Small intestine (tissue), 7 donors: ENCODE results near the gene CHI3L1. TPM values are rescaled to one million over a fixed set of nuclear protein-coding genes. Genes with fewer than 3 reads are reported as not detected.

ENCODE experiments used
- DNase-seq, 2 donors: peaks; one replicate each; pipeline versions ENCODE4 v3.0.0 to v3.0.0-alpha.2; 2013
- FAIRE-seq: peaks from 2 replicates; lab custom pipeline; 2012; peaks lifted over from hg19 to GRCh38; lab: Jason Lieb, UNC
- H3K27ac ChIP-seq, 3 donors: one replicate each; pipeline ENCODE4 v1.5.1; 2013; ENCODE audit warnings: low read length in 2 of 3, mild to moderate bottlenecking in 2 of 3, control low read depth in 1 of 3, inconsistent platforms in 1 of 3, low read depth in 1 of 3, moderate library complexity in 1 of 3
- H3K27me3 ChIP-seq, 3 donors: one replicate each; pipeline ENCODE4 v1.6.1; 2013; ENCODE audit warnings: low read length in 3 of 3, inconsistent platforms in 1 of 3; ENCODE audit not compliant: control insufficient read depth in 3 of 3, insufficient read depth in 3 of 3
- H3K36me3 ChIP-seq, 3 donors: one replicate each; pipeline ENCODE4 v1.6.1; 2013; ENCODE audit warnings: low read length in 3 of 3, inconsistent platforms in 1 of 3, low read depth in 1 of 3, mild to moderate bottlenecking in 1 of 3, moderate library complexity in 1 of 3; ENCODE audit not compliant: control insufficient read depth in 3 of 3, insufficient read depth in 2 of 3
- H3K4me1 ChIP-seq, 3 donors: one replicate each; pipeline ENCODE4 v1.6.1; 2013; ENCODE audit warnings: low read length in 2 of 3, inconsistent platforms in 1 of 3, low read depth in 1 of 3, mild to moderate bottlenecking in 1 of 3, moderate library complexity in 1 of 3; ENCODE audit not compliant: control insufficient read depth in 3 of 3, insufficient read depth in 2 of 3
- H3K4me3 ChIP-seq, 3 donors: one replicate each; pipeline ENCODE4 v1.5.1; 2013; ENCODE audit warnings: low read length in 3 of 3, control low read depth in 1 of 3, inconsistent platforms in 1 of 3, low read depth in 1 of 3, mild to moderate bottlenecking in 1 of 3, moderate library complexity in 1 of 3
- H3K9me3 ChIP-seq, 2 donors: one replicate each; pipeline ENCODE4 v1.6.1; 2013; ENCODE audit warnings: low read depth in 1 of 2, low read length in 1 of 2; ENCODE audit not compliant: control insufficient read depth in 2 of 2, insufficient read depth in 1 of 2
- WGBS, 3 donors: extraction: QIAGEN DNeasy Blood & Tissue Kit; methylation state at CpG; one replicate each; pipeline ENCODE4 v1.1.7; 2013; 5-methylcytosine and 5-hydroxymethylcytosine counted together
- polyA plus RNA-seq, 4 donors: library from polyadenylated mRNA; stranded (reverse) in 3 of 4; unstranded in 1 of 4; fragments of 200-250 nt in 3 of 4; fragments of 120-200 nt in 1 of 4; gene quantifications; one replicate each; pipeline versions ENCODE4 v1.2.1 to v1.2.3, GENCODE V29; 2013
- donor health status: healthy with polysubstance abuse.
- donor health status: control.
- donor health status: control.
- donor health status: Bipolar disorder and iron deficiency.
- donor health status: healthy.

Gene CHI3L1
- polyA plus RNA-seq, 4 donors = 0.16 to 1.6 (median 0.90) TPM

GRCh38 chr1:203171341-203172183, 14.9 kb downstream of the CHI3L1 start:
- Histone ChIP-seq H3K36me3 (no peaks in the 10 kb centered on the region), H3K27me3 (peaks cover 0 to 2% (median 0%) of the 10 kb centered on the region in 3 donors), H3K9me3 (no peaks in the 10 kb centered on the region), H3K4me3 (no peak overlapping the region), H3K27ac (no peak overlapping the region), H3K4me1 (peaks cover 0 to 5% (median 0%) of the 10 kb centered on the region in 3 donors)
- 89 to 93% (median 90%) methylated on average over 22 of the region's 22 CpGs for WGBS, 3 donors
- no peak for FAIRE-seq
- DNase-seq = no peak

DNA sequence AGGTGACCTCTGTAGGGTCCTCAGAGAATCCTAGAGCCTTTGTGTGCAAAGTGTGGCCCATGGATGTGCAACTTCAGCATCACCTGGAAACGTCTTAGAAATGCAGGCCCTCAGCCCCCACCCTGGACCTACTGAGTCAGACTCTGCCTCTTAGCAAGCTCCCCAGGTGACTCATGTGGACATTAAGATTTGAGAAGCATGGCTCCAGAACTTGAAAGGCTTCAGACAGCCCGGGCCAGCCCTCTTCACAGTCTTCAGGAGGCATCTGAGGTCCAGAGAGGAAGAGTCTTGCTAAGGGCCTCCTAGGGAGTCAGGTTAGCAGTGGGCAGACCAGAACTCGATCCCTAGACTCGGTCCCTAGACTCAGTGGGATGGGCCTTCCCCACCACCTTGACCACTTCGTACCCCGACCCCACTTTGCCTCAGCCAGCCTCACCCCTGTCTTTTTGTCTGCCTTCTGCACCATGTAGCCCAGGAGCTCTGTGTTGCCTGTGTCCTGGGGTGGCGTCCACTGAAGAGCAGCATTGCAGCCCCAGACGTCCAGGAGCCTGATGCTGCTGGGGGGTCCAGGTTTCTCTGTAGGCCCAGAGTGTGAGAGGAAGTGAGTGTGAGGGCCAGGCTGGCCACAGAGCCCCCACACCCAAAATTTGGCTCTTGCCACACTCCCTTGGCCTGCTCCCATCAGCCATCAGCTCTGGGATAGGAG, 15.7 kb downstream of the CHI3L1 start:
- Histone ChIP-seq H3K4me3 (no peak overlapping the region), H3K36me3 (no peaks in the 10 kb centered on the region), H3K27me3 (peaks cover 0 to 2% (median 0%) of the 10 kb centered on the region in 3 donors), H3K4me1 (peaks cover 0 to 6% (median 0%) of the 10 kb centered on the region in 3 donors), H3K27ac (no peak overlapping the region), H3K9me3 (no peaks in the 10 kb centered on the region)
- DNase-seq = no peak
- no peak for FAIRE-seq
- WGBS, 3 donors = 59 to 78% (median 68%) methylated on average over 8 of the region's 8 CpGs

DNA sequence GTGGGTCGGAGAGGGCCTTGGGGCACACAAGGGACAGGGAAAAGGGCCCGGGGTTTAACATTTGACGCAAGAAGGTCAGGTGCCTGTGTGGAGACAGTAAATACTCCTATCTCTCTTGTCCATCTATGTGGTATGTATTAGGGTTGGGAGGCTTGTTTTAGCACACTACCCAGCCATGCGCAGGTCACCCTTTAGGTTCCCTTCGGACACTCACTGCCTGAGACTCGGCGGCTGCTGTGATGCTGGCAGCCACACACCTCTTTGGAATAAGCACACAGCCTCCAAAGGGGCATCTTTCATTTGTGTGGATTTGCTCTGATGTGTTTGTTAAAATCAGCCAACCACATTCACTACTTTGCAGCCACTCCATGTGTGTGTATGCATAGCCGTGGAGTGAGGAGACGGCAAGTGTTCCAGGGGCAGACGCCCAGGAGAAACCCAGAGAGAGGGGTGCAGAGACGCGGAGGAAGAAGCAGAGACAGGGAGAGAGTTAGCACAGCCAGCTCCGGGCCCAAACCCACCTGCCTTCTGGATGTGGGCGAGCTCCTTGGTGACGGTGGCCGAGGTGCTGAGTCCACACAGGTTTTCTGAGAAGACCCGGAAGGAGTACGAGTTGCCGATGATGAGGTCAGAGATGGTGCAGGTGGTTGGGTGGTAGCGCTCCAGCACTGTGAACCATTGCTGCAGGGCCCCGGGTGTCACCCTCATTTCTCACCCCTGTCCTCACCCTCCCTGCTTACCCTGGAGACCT, 16.6 kb downstream of the CHI3L1 start:
- H3K4me3 ChIP-seq = no peak overlapping the region
- no peak for FAIRE-seq
- no peak for DNase-seq
- peaks cover 0 to 6% (median 0%) of the 10 kb centered on the region in 3 donors for H3K4me1 ChIP-seq
- H3K27me3 ChIP-seq = peaks cover 0 to 2% (median 0%) of the 10 kb centered on the region in 3 donors
- H3K36me3 ChIP-seq = no peaks in the 10 kb centered on the region
- WGBS, 3 donors = 83 to 87% (median 86%) methylated on average over 21 of the region's 21 CpGs
- no peak overlapping the region for H3K27ac ChIP-seq
- H3K9me3 ChIP-seq = no peaks in the 10 kb centered on the region

- 79 to 91% (median 91%) methylated on average over 9 of the region's 9 CpGs for WGBS, 3 donors
- no peaks in the 10 kb centered on the region for H3K9me3 ChIP-seq
- no peak overlapping the region for H3K27ac ChIP-seq
- FAIRE-seq (no peak), DNase-seq (no peak)
- no peaks in the 10 kb centered on the region for H3K36me3 ChIP-seq
- no peak overlapping the region for H3K4me3 ChIP-seq
- H3K4me1 ChIP-seq = peaks cover 0 to 6% (median 0%) of the 10 kb centered on the region in 3 donors
- H3K27me3 ChIP-seq = peaks cover 0 to 2% (median 0%) of the 10 kb centered on the region in 3 donors
Observed at GRCh38 chr1:203168991-203169390, 17.5 kb downstream of the CHI3L1 start.

GRCh38 chr1:203168256-203168786, 18.2 kb downstream of the CHI3L1 start:
- DNase-seq (no peak), FAIRE-seq (no peak)
- no peak overlapping the region for H3K4me3 ChIP-seq
- H3K27me3 ChIP-seq = no peaks in the 10 kb centered on the region
- H3K9me3 ChIP-seq = no peaks in the 10 kb centered on the region
- peaks cover 0 to 6% (median 0%) of the 10 kb centered on the region in 3 donors for H3K4me1 ChIP-seq
- H3K36me3 ChIP-seq = no peaks in the 10 kb centered on the region
- no peak overlapping the region for H3K27ac ChIP-seq
- 90 to 94% (median 93%) methylated on average over 11 to 12 of the region's 12 CpGs for WGBS, 3 donors

- 88 to 93% (median 90%) methylated on average over 5 of the region's 5 CpGs for WGBS, 3 donors
- DNase-seq (no peak), FAIRE-seq (no peak)
- Histone ChIP-seq H3K4me3 (no peak overlapping the region), H3K4me1 (peaks cover 0 to 6% (median 0%) of the 10 kb centered on the region in 3 donors), H3K9me3 (no peaks in the 10 kb centered on the region), H3K27ac (no peak overlapping the region), H3K27me3 (no peaks in the 10 kb centered on the region), H3K36me3 (no peaks in the 10 kb centered on the region)
Observed at GRCh38 chr1:203167913-203168200, 18.6 kb downstream of the CHI3L1 start.

DNA sequence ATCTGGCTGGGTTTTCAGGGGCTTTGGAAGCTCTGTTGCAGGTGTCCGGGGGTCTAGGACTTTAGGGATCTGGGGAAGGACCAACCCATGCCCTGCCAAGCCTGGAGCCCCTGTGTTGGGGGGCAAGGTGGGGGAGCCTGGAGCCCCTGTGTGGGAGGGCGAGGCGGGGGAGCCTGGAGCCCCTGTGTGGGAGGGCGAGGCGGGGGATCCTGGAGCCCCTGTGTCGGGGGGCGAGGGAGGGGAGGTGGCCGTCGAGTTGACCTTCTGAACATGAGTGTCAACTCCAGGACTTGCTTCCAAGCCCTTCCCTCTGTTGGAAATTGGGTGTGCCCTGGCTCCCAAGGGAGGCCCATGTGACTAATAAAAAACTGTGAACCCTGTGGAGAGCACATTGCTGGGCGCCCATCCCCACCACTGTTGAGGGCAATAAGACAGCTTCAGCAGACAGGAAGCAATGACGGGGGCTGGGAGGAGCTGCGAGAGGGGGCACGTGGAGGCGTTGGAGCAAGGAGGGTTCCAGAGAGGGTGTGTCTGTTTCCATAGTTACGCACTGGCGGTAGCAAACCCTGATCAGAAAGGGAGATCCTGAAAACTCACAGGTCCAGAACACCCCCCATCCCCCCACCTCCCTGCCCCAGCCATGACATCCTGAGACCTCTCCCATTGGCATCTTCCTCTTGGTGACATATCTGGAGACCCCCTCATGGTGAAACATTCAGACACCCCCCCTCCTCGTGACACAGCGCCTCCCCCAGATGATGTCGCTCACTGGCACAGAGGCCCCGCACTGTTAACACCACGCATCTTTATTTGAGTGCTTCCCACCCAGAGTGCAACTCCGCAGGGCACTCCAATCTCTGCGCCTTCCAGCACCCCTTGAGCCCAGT, 19.2 kb downstream of the CHI3L1 start:
- Histone ChIP-seq H3K36me3 (no peaks in the 10 kb centered on the region), H3K4me3 (no peak overlapping the region), H3K9me3 (no peaks in the 10 kb centered on the region), H3K27me3 (no peaks in the 10 kb centered on the region), H3K4me1 (peaks cover 0 to 6% (median 0%) of the 10 kb centered on the region in 3 donors), H3K27ac (no peak overlapping the region)
- 59 to 74% (median 62%) methylated on average over 22 to 23 of the region's 23 CpGs for WGBS, 3 donors
- no peak for FAIRE-seq
- DNase-seq = peak in 1 of 2 donors; percentile 58
